IPS DF 6.9 (cell line): ENCODE data around the gene RAPGEF4.

Source experiments
- DNase-seq: peaks from one replicate; pipeline ENCODE4 v3.0.0-alpha.2; 2013; ENCODE audit warnings: low read depth, low spot score
- H3K27ac ChIP-seq: one replicate; pipeline ENCODE4 v1.5.1; 2013; ENCODE audit warnings: low read length, control low read depth
- H3K27me3 ChIP-seq: 2 replicates; pipeline ENCODE4 v1.6.1; 2013; ENCODE audit warnings: mild to moderate bottlenecking, low read length; ENCODE audit not compliant: control insufficient read depth, insufficient read depth
- H3K36me3 ChIP-seq: 2 replicates; pipeline ENCODE4 v1.6.1; 2013; ENCODE audit warnings: low read length; ENCODE audit not compliant: control insufficient read depth, insufficient read depth
- H3K4me1 ChIP-seq: 2 replicates; pipeline ENCODE4 v1.6.1; 2013; ENCODE audit warnings: low read length; ENCODE audit not compliant: control insufficient read depth, insufficient read depth
- H3K4me3 ChIP-seq: 2 replicates; pipeline ENCODE4 v1.5.1; 2013; ENCODE audit warnings: mild to moderate bottlenecking, low read length
- H3K9me3 ChIP-seq: 2 replicates; pipeline ENCODE4 v1.6.1; 2013; ENCODE audit warnings: low read length, inconsistent platforms; ENCODE audit not compliant: control insufficient read depth, insufficient read depth
- WGBS: extraction: QIAGEN DNeasy Blood & Tissue Kit; methylation state at CpG from one replicate; pipeline ENCODE4 v1.1.7; 2013; ENCODE audit warnings: mixed read lengths, missing lambda C conversion rate; ENCODE audit not compliant: insufficient read length, insufficient coverage; 5-methylcytosine and 5-hydroxymethylcytosine counted together

RAPGEF4 gene

GRCh38 chr2:173048897-173049661 is 313.4 kb downstream of the RAPGEF4 start:
- Histone ChIP-seq H3K9me3 (no peaks in the 10 kb centered on the region), H3K27me3 (no peaks in the 10 kb centered on the region), H3K27ac (no peak overlapping the region), H3K4me1 (no peaks in the 10 kb centered on the region), H3K4me3 (no peak overlapping the region), H3K36me3 (no peaks in the 10 kb centered on the region)
- no peak for DNase-seq
- no CpG with 5 or more reads among the region's 4 CpGs for WGBS

GRCh38 chr2:173049831-173050230 is 314.2 kb downstream of the RAPGEF4 start:
- DNase-seq = no peak
- H3K36me3 ChIP-seq = no peaks in the 10 kb centered on the region
- H3K9me3 ChIP-seq = no peaks in the 10 kb centered on the region
- no peak overlapping the region for H3K4me3 ChIP-seq
- no peaks in the 10 kb centered on the region for H3K27me3 ChIP-seq
- WGBS = no CpG with 5 or more reads among the region's 3 CpGs
- H3K4me1 ChIP-seq = no peaks in the 10 kb centered on the region
- H3K27ac ChIP-seq = no peak overlapping the region

GRCh38 chr2:173050684-173051083 is 315.0 kb downstream of the RAPGEF4 start:
- no peaks in the 10 kb centered on the region for H3K4me1 ChIP-seq
- H3K9me3 ChIP-seq = no peaks in the 10 kb centered on the region
- no peaks in the 10 kb centered on the region for H3K27me3 ChIP-seq
- no CpG with 5 or more reads among the region's 4 CpGs for WGBS
- H3K4me3 ChIP-seq = no peak overlapping the region
- no peak overlapping the region for H3K27ac ChIP-seq
- DNase-seq = no peak
- no peaks in the 10 kb centered on the region for H3K36me3 ChIP-seq

- no peak overlapping the region for H3K4me3 ChIP-seq
- no peak overlapping the region for H3K27ac ChIP-seq
- no peaks in the 10 kb centered on the region for H3K9me3 ChIP-seq
- H3K36me3 ChIP-seq = no peaks in the 10 kb centered on the region
- WGBS = no CpG with 5 or more reads among the region's 7 CpGs
- no peak for DNase-seq
- no peaks in the 10 kb centered on the region for H3K4me1 ChIP-seq
- no peaks in the 10 kb centered on the region for H3K27me3 ChIP-seq
Observed at GRCh38 chr2:173051463-173052215, 316.0 kb downstream of the RAPGEF4 start.

- no peak for DNase-seq
- no peaks in the 10 kb centered on the region for H3K4me1 ChIP-seq
Observed at GRCh38 chr2:173053043-173053699, 317.5 kb downstream of the RAPGEF4 start.

GRCh38 chr2:173054466-173054865 is 318.8 kb downstream of the RAPGEF4 start:
- Histone ChIP-seq H3K27me3 (no peaks in the 10 kb centered on the region), H3K4me1 (no peaks in the 10 kb centered on the region), H3K27ac (no peak overlapping the region), H3K4me3 (no peak overlapping the region), H3K36me3 (no peaks in the 10 kb centered on the region), H3K9me3 (no peaks in the 10 kb centered on the region)
- DNase-seq = no peak
- WGBS = no CpG with 5 or more reads among the region's 3 CpGs

More at GRCh38 chr2:173053043-173053699, 317.5 kb downstream of the RAPGEF4 start:
- no peak overlapping the region for H3K27ac ChIP-seq
- no peak overlapping the region for H3K4me3 ChIP-seq
- no peaks in the 10 kb centered on the region for H3K27me3 ChIP-seq
- H3K9me3 ChIP-seq = no peaks in the 10 kb centered on the region
- no peaks in the 10 kb centered on the region for H3K36me3 ChIP-seq
- no CpG with 5 or more reads among the region's 3 CpGs for WGBS

GRCh38 chr2:173056705-173057364 is 321.2 kb downstream of the RAPGEF4 start:
- Histone ChIP-seq H3K9me3 (no peaks in the 10 kb centered on the region), H3K27me3 (no peaks in the 10 kb centered on the region), H3K4me3 (no peak overlapping the region), H3K4me1 (no peaks in the 10 kb centered on the region), H3K36me3 (no peaks in the 10 kb centered on the region), H3K27ac (no peak overlapping the region)
- DNase-seq = no peak
- WGBS = no CpG with 5 or more reads among the region's 4 CpGs

GRCh38 chr2:173058097-173058496 is 322.5 kb downstream of the RAPGEF4 start:
- no peaks in the 10 kb centered on the region for H3K27me3 ChIP-seq
- H3K4me3 ChIP-seq = no peak overlapping the region
- no peaks in the 10 kb centered on the region for H3K9me3 ChIP-seq
- no peaks in the 10 kb centered on the region for H3K36me3 ChIP-seq
- no peaks in the 10 kb centered on the region for H3K4me1 ChIP-seq
- no peak for DNase-seq
- no peak overlapping the region for H3K27ac ChIP-seq

GRCh38 chr2:173058673-173059072 is 323.0 kb downstream of the RAPGEF4 start:
- no CpG with 5 or more reads among the region's 2 CpGs for WGBS
- H3K9me3 ChIP-seq = no peaks in the 10 kb centered on the region
- no peaks in the 10 kb centered on the region for H3K4me1 ChIP-seq
- DNase-seq = no peak
- no peaks in the 10 kb centered on the region for H3K36me3 ChIP-seq
- H3K27ac ChIP-seq = no peak overlapping the region
- no peaks in the 10 kb centered on the region for H3K27me3 ChIP-seq
- H3K4me3 ChIP-seq = no peak overlapping the region

- no CpG with 5 or more reads among the region's 3 CpGs for whole genome bisulfite sequencing
- no peak for DNase-seq
- Histone ChIP-seq H3K27me3 (no peaks in the 10 kb centered on the region), H3K9me3 (no peaks in the 10 kb centered on the region), H3K4me1 (no peaks in the 10 kb centered on the region), H3K27ac (no peak overlapping the region), H3K4me3 (no peak overlapping the region), H3K36me3 (no peaks in the 10 kb centered on the region)
Observed at GRCh38 chr2:173059292-173059691, 323.6 kb downstream of the RAPGEF4 start.
